Measurements from ENCODE around the gene ERICH2. TPM values are rescaled to one million over a fixed set of nuclear protein-coding genes. Genes with fewer than 3 reads are reported as not detected.

Gene ERICH2
- total RNA-seq, 4 donors from 2014 or later = 1.7 TPM; not detected in 3

DNA sequence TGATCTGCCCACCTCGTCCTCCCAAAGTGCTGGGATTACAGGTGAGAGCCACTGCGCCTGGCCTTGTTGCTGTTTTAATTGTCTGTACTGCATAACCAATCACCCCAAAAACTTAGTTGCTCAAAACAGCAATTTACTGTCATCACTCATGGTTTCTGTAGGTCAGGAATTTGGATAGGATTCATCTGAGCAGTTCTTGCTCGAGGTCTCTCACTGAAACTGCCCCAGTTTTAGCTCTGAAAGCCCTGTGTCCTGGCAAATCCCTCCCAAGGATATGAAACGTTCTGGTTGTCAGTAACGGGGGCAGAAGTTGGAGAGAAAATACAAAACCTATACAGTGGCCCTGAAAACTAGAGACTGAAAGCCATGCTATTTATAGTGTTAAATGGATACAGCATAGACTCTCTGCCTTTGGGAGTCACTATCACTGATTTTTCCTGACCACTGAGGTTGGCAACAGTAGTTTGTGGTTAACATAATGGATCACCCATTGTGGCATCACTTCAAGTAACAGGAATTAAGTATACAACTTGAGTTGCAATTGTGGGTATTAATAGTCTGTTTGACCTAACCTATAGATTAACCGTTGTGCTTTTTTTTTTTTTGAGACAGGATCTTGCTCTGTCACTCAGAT is 27.2 kb upstream of the ERICH2 start:
- WGBS = 73% methylated on average over 6 of the region's 6 CpGs
- DNase-seq (ENCODE audit: extremely low spot score) = peak; percentile 60
- no peak overlapping the region for H3K27ac ChIP-seq (replicated peaks in 1 of 4)
- no peak overlapping the region for H3K4me3 ChIP-seq
- intact Hi-C loops (cut with DNase I) = no loop called here
- peaks cover 0 to under 1% (median 0%) of the 10 kb centered on the region in 4 donors for H3K9me3 ChIP-seq
- H3K27me3 ChIP-seq = peaks cover 0 to 28% (median 0%) of the 10 kb centered on the region in 4 donors
- no peaks in the 10 kb centered on the region for H3K36me3 ChIP-seq
- no peaks in the 10 kb centered on the region for H3K4me1 ChIP-seq
- no peak for TF ChIP-seq POLR2AphosphoS5 (IDR thresholded peaks at IDR 0.05)
- TF ChIP-seq, protein P1, sequence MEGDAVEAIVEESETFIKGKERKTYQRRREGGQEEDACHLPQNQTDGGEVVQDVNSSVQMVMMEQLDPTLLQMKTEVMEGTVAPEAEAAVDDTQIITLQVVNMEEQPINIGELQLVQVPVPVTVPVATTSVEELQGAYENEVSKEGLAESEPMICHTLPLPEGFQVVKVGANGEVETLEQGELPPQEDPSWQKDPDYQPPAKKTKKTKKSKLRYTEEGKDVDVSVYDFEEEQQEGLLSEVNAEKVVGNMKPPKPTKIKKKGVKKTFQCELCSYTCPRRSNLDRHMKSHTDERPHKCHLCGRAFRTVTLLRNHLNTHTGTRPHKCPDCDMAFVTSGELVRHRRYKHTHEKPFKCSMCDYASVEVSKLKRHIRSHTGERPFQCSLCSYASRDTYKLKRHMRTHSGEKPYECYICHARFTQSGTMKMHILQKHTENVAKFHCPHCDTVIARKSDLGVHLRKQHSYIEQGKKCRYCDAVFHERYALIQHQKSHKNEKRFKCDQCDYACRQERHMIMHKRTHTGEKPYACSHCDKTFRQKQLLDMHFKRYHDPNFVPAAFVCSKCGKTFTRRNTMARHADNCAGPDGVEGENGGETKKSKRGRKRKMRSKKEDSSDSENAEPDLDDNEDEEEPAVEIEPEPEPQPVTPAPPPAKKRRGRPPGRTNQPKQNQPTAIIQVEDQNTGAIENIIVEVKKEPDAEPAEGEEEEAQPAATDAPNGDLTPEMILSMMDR (IDR thresholded peaks at IDR 0.05) = no peak
- no peak for TF ChIP-seq POLR2A (IDR thresholded peaks at IDR 0.05; ENCODE audit: low read depth)
- no peak for TF ChIP-seq EP300 (IDR thresholded peaks at IDR 0.05)

DNA sequence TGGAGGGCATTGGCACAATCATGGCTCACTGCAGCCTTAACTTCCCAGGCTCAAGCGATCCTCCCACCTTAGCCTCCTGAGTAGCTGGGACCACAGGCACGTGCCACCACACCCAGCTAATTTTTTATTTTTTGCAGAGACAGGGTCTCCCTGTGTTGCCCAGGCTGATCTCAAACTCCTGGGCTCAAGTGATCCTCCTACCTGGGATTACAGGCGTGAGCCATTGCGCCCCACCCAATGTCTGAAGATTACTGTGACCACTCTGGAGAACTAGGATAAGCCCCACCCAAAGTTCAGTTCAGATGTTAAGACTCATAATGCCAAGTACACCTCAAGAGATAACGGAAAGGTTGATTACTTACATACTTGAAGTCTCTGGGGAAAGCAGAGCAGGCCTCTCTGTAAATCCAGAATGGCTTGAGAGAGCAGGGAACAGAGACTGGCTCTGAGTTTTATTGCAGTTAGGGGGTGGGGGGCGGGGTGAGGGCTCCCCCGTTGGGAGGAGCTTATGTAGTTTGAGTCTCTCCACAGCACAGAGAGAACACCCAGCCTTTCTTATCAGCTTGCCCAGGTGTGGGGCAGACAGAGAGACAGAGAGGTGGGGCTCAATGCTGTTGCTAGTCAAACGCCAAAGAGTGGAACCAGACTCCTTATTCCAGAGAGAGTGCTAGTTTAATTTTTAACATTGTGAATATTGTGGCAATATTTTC is 26.5 kb upstream of the ERICH2 start:
- intact Hi-C loops (cut with DNase I) = no loop called here
- TF ChIP-seq, protein P1 (IDR thresholded peaks at IDR 0.05) = no peak
- Histone ChIP-seq H3K36me3 (no peaks in the 10 kb centered on the region), H3K9me3 (no peaks in the 10 kb centered on the region), H3K4me1 (no peaks in the 10 kb centered on the region), H3K27ac (replicated peaks in 1 of 4) (no peak overlapping the region), H3K4me3 (no peak overlapping the region), H3K27me3 (peaks cover 0 to 28% (median 0%) of the 10 kb centered on the region in 4 donors)
- WGBS = 76% methylated on average over 8 of the region's 8 CpGs
- no peak for DNase-seq (ENCODE audit: extremely low spot score)

DNA sequence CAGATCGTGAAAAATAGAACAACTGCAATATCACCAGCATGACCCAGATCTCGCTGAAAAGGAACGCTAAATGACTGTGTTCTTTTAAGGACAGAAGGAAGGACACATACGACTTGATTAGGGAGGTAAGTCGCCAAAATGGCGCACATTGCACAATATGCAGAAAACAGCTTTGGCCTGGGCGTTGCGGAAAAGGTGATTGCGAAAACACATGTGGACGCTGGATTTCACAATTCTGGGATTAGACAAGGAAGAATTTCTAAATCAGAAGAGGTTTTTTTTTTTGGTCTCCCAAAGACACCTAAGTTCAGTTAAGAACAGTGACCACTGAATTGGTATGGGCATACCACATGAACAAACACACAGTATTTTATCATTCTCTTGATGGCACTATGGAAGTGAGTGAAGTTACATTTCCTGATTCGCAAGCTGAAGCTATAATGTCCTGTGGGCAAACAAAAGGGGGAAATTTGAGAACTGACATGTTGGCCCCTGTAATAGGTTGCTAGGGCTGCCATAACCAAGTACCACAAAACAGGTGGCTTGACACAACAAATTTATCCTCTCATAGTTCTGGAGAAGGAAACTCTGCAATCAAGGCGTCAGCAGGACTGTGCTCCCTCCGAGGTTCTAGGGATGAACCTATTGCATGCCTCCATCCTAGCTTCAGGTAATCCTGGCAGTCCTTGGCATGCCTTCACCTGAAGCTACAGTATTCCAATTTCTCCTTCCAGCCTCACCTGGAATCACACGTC is 25.8 kb upstream of the ERICH2 start:
- Histone ChIP-seq H3K4me3 (no peak overlapping the region), H3K4me1 (no peaks in the 10 kb centered on the region), H3K27me3 (peaks cover 0 to 28% (median 0%) of the 10 kb centered on the region in 4 donors), H3K36me3 (no peaks in the 10 kb centered on the region), H3K27ac (replicated peaks in 1 of 4) (no peak overlapping the region), H3K9me3 (no peaks in the 10 kb centered on the region)
- no peak for DNase-seq (ENCODE audit: extremely low spot score)
- 91% methylated on average over 14 of the region's 14 CpGs for WGBS
- TF ChIP-seq POLR2A (IDR thresholded peaks at IDR 0.05; ENCODE audit: low read depth) (no peak), POLR2AphosphoS5 (IDR thresholded peaks at IDR 0.05) (no peak), EP300 (IDR thresholded peaks at IDR 0.05) (no peak)
- TF ChIP-seq, protein P1 (IDR thresholded peaks at IDR 0.05) = no peak
- intact Hi-C loops (cut with DNase I) = no loop called here

DNA sequence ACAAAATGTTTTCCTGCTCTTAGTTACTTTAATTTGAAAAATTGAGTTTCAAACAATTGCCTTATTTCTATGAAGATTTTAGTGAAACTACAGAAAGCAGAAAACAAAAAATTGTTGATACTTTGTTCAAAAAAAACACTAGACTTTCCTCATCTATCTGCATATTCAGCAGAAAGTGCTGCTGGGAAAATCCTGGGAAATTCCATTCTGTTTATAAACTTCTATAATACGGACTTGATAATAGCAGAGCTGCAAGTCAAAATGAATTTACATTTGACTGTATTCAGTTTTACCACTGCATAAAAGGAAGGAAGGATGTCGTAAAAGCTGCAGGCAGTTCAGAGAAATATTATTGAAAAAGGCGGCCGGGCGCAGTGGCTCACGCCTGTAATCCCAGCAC is 24.9 kb upstream of the ERICH2 start:
- DNase-seq (ENCODE audit: extremely low spot score) = no peak
- Histone ChIP-seq H3K4me3 (no peak overlapping the region), H3K4me1 (no peaks in the 10 kb centered on the region), H3K27me3 (peaks cover 0 to 28% (median 0%) of the 10 kb centered on the region in 4 donors), H3K27ac (replicated peaks in 1 of 4) (no peak overlapping the region), H3K36me3 (no peaks in the 10 kb centered on the region), H3K9me3 (no peaks in the 10 kb centered on the region)
- TF ChIP-seq POLR2AphosphoS5 (IDR thresholded peaks at IDR 0.05) = no peak
- TF ChIP-seq EP300 (IDR thresholded peaks at IDR 0.05) = no peak
- no peak for TF ChIP-seq POLR2A (IDR thresholded peaks at IDR 0.05; ENCODE audit: low read depth)
- TF ChIP-seq, protein P1 (IDR thresholded peaks at IDR 0.05) = no peak
- WGBS = 54% methylated on average over 6 of the region's 6 CpGs
- intact Hi-C loops (cut with DNase I) = no loop called here

Measured in esophagus muscularis mucosa (tissue), 4 donors.